ENCODE results near the gene CXXC5. TPM values are rescaled to one million over a fixed set of nuclear protein-coding genes. Genes with fewer than 3 reads are reported as not detected.
A peak's percentile ranks its signal among the peaks of the same experiment; 100 is the strongest.

The CXXC5 gene
- polyA plus RNA-seq, 1 of the 3 experiments (the other 2 are of a cell fraction) = 47.4 TPM

- no peak for DNase-seq
These were observed 11.5 kb downstream of the CXXC5 start for GRCh38 chr5:139659695-139660101.

DNA sequence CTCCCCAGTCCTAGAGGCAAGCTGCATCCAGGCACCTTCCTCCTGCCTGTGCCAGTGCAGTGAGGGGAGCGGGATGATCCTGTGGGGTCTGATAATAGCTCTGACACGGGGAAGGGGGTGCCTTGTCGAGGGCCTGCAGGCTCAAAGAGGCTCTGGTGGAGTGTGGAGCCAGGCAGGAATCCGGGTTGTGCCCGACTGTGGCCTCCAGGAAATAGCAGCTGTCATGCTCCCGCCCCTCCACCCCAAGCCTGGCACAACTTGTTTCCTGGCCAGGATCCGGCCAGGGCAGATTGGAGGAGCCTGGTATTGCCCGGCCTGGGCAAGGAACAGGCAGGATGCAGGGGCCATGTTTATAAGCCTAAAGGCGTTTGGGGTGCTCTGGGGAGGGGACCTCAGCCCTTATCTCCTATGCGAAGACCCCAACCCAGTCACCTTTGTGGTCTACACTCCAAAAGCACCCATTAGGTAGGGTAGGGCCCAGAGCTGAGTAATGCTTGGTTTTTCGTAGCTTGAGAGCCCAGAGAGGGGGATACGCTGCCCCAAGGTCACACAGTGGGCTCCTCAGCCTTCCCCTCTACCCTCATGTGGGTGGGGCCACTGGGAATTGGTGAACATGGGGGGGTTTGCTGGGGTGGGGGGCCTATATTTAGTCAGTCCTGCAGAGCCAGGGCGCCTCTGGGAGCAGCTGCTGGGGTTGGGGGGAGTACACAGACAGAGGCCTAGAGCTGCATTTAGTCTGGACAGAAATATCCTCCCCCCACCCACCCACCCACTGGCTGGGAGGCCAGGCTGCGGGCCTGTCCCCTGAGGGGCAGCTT, 12.2 kb downstream of the CXXC5 start:
- Histone ChIP-seq H3K9ac (peak overlapping the region; percentile 69), H3K36me3 (replicated peaks in 1 of 2; ENCODE audit: control insufficient read depth in 1 of 2, insufficient read depth in 2 of 2, low read length in 1 of 2) (peaks cover 0 to 5% of the 10 kb centered on the region in 2 experiments), H3K4me1 (ENCODE audit: control insufficient read depth in 1 of 2, insufficient read depth in 2 of 2, low read depth in 1 of 2, low read length in 1 of 2) (peaks cover 80 to 96% of the 10 kb centered on the region in 2 experiments), H2AFZ (ENCODE audit: low read depth) (no peak overlapping the region), H3K9me3 (no peaks in the 10 kb centered on the region), H3K27me3 (ENCODE audit: insufficient read depth) (no peaks in the 10 kb centered on the region), H3F3A (replicated peaks; ENCODE audit: insufficient read depth) (peaks cover 43% of the 10 kb centered on the region), H3K79me2 (ENCODE audit: insufficient read depth) (peaks cover 97% of the 10 kb centered on the region), H3K27ac (ENCODE audit: low read depth in 2 of 2, low read length in 1 of 2) (peak overlapping the region; percentile 96 to 99), H3K4me3 (ENCODE audit: low read depth in 2 of 2, low read length in 1 of 2) (peak overlapping the region; percentile 37 to 57; a peak in 3 of 4 replicates), H3K9me2 (no peaks in the 10 kb centered on the region), H3K4me2 (peak overlapping the region; percentile 96), H4K20me1 (ENCODE audit: insufficient read depth) (peaks cover 30% of the 10 kb centered on the region; the same call in 1 of the 2 replicates)
- DNase-seq = peak; percentile 81
- 24% methylated on average over 7 of the region's 14 CpGs for WGBS (ENCODE audit: low lambda C conversion rate)
- ChIA-PET POLR2A (interaction anchor here (0.9 to 3.2 kb wide), 14 partner anchors 9 to 99 kb away, joined by 3 to 59 read pairs (median 4); partner anchors contain the start of genes CXXC5 and UBE2D2), CTCF (interaction anchor here (1.0 to 20.6 kb wide), 14 partner anchors 9 to 142 kb away, joined by 3 to 204 read pairs (median 6); partner anchors contain the start of gene CXXC5)
- TF ChIP-seq RXRA (IDR thresholded peaks at IDR 0.05; ENCODE audit: borderline replicate concordance, low read depth) = peak; percentile 48; the same call in 1 of the 2 replicates
- peak; percentile 77 for TF ChIP-seq PBX3 (IDR thresholded peaks at IDR 0.05)
- TF ChIP-seq TEAD4 (IDR thresholded peaks at IDR 0.05; ENCODE audit: borderline replicate concordance, insufficient read depth) = no peak
- TF ChIP-seq, protein P1, sequence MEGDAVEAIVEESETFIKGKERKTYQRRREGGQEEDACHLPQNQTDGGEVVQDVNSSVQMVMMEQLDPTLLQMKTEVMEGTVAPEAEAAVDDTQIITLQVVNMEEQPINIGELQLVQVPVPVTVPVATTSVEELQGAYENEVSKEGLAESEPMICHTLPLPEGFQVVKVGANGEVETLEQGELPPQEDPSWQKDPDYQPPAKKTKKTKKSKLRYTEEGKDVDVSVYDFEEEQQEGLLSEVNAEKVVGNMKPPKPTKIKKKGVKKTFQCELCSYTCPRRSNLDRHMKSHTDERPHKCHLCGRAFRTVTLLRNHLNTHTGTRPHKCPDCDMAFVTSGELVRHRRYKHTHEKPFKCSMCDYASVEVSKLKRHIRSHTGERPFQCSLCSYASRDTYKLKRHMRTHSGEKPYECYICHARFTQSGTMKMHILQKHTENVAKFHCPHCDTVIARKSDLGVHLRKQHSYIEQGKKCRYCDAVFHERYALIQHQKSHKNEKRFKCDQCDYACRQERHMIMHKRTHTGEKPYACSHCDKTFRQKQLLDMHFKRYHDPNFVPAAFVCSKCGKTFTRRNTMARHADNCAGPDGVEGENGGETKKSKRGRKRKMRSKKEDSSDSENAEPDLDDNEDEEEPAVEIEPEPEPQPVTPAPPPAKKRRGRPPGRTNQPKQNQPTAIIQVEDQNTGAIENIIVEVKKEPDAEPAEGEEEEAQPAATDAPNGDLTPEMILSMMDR (IDR thresholded peaks at IDR 0.05) = no peak
- no peak for TF ChIP-seq EZH2phosphoT487 (IDR thresholded peaks at IDR 0.05; ENCODE audit: borderline replicate concordance, low read depth)
- peak; percentile 77 for TF ChIP-seq YY1 (IDR thresholded peaks at IDR 0.05; ENCODE audit: low read depth)
- 0 out of 2 replicates have a peak, but pooled peaks have one; percentile 1 for TF ChIP-seq SMC3 (IDR thresholded peaks at IDR 0.05; ENCODE audit: low read depth, low read length)
- peak; percentile 56 for TF ChIP-seq TAF1 (IDR thresholded peaks at IDR 0.05; ENCODE audit: borderline replicate concordance, low read depth, low read length)
- TF ChIP-seq EP300 (IDR thresholded peaks at IDR 0.05; ENCODE audit: borderline replicate concordance in 1 of 2, low read depth in 1 of 2, low read length in 1 of 2) = peak; percentile 49 to 76; a peak in 3 of 4 replicates

More at GRCh38 chr5:139659695-139660101, 11.5 kb downstream of the CXXC5 start:
- H3K27me3 ChIP-seq (ENCODE audit: insufficient read depth) = no peaks in the 10 kb centered on the region
- ChIA-PET CTCF (interaction anchor here (1.0 to 20.6 kb wide), 11 partner anchors 9 to 116 kb away, joined by 3 to 204 read pairs (median 6); partner anchors contain the start of gene CXXC5), POLR2A (interaction anchor here (0.9 to 3.2 kb wide), 10 partner anchors 10 to 99 kb away, joined by 3 to 59 read pairs (median 11); partner anchors contain the start of genes CXXC5 and UBE2D2)
- H3K36me3 ChIP-seq (replicated peaks in 1 of 2; ENCODE audit: control insufficient read depth in 1 of 2, insufficient read depth in 2 of 2, low read length in 1 of 2) = peaks cover 0 to 5% of the 10 kb centered on the region in 2 experiments
- H3K9ac ChIP-seq = peak overlapping the region; percentile 69
- peak overlapping the region; percentile 96 to 99 for H3K27ac ChIP-seq (ENCODE audit: low read depth in 2 of 2, low read length in 1 of 2)
- peak overlapping the region; percentile 96 for H3K4me2 ChIP-seq
- H3K79me2 ChIP-seq (ENCODE audit: insufficient read depth) = peaks cover 97% of the 10 kb centered on the region
- no peaks in the 10 kb centered on the region for H3K9me2 ChIP-seq
- H2AFZ ChIP-seq (ENCODE audit: low read depth) = no peak overlapping the region
- H3K4me1 ChIP-seq (ENCODE audit: control insufficient read depth in 1 of 2, insufficient read depth in 2 of 2, low read depth in 1 of 2, low read length in 1 of 2) = peaks cover 80 to 96% of the 10 kb centered on the region in 2 experiments
- peaks cover 42% of the 10 kb centered on the region for H3F3A ChIP-seq (replicated peaks; ENCODE audit: insufficient read depth)
- 3% methylated on average over 9 of the region's 13 CpGs for WGBS (ENCODE audit: low lambda C conversion rate)
- TF ChIP-seq GABPA (IDR thresholded peaks at IDR 0.05; ENCODE audit: low read depth) (0 out of 2 replicates have a peak, but pooled peaks have one; percentile 2), JUND (IDR thresholded peaks at IDR 0.05) (no peak), NRF1 (IDR thresholded peaks at IDR 0.05; ENCODE audit: low read depth, low read length) (peak; percentile 46; the same call in 1 of the 2 replicates), USF1 (IDR thresholded peaks at IDR 0.05; ENCODE audit: borderline replicate concordance, low read depth) (no peak), EP300 (IDR thresholded peaks at IDR 0.05; ENCODE audit: borderline replicate concordance in 1 of 2, low read depth in 1 of 2, low read length in 1 of 2) (no peak), RAD21 (IDR thresholded peaks at IDR 0.05; ENCODE audit: low read length) (no peak), TEAD4 (IDR thresholded peaks at IDR 0.05; ENCODE audit: borderline replicate concordance, insufficient read depth) (no peak), MXI1 (IDR thresholded peaks at IDR 0.05; ENCODE audit: low read depth, low read length) (0 out of 2 replicates have a peak, but pooled peaks have one; percentile 37), FOSL2 (IDR thresholded peaks at IDR 0.05; ENCODE audit: borderline replicate concordance, low read depth) (no peak)
- TF ChIP-seq, protein P2, sequence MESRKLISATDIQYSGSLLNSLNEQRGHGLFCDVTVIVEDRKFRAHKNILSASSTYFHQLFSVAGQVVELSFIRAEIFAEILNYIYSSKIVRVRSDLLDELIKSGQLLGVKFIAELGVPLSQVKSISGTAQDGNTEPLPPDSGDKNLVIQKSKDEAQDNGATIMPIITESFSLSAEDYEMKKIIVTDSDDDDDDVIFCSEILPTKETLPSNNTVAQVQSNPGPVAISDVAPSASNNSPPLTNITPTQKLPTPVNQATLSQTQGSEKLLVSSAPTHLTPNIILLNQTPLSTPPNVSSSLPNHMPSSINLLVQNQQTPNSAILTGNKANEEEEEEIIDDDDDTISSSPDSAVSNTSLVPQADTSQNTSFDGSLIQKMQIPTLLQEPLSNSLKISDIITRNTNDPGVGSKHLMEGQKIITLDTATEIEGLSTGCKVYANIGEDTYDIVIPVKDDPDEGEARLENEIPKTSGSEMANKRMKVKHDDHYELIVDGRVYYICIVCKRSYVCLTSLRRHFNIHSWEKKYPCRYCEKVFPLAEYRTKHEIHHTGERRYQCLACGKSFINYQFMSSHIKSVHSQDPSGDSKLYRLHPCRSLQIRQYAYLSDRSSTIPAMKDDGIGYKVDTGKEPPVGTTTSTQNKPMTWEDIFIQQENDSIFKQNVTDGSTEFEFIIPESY (IDR thresholded peaks at IDR 0.05; ENCODE audit: borderline replicate concordance, low read depth) = no peak
- no peaks in the 10 kb centered on the region for H3K9me3 ChIP-seq
- H3K4me3 ChIP-seq (ENCODE audit: low read depth in 2 of 2, low read length in 1 of 2) = peak overlapping the region; percentile 37 to 57
- peaks cover 30% of the 10 kb centered on the region; the same call in 1 of the 2 replicates for H4K20me1 ChIP-seq (ENCODE audit: insufficient read depth)
